Mesothelial cell of epicardium (in vitro differentiated cells): ENCODE results near the gene PDE7B. TPM values are rescaled to one million over a fixed set of nuclear protein-coding genes. Genes with fewer than 3 reads are reported as not detected.
A peak's percentile ranks its signal among the peaks of the same experiment; 100 is the strongest.

Source experiments
- DNase-seq, 2 experiments: peaks; one replicate each; pipeline ENCODE4 v3.0.0; 2021; ENCODE audit warnings: low spot score in 2 of 2; ENCODE audit not compliant: unreplicated experiment in 2 of 2
- H3K27ac Mint-ChIP-seq: 2 replicates; pipeline ENCODE4 v1.8.0; 2021; ENCODE audit warnings: mixed read lengths
- H3K27me3 Mint-ChIP-seq: 2 replicates; pipeline ENCODE4 v1.8.0; 2021; ENCODE audit warnings: low read depth, mixed read lengths
- H3K36me3 Mint-ChIP-seq: 2 replicates; pipeline ENCODE4 v1.8.0; 2021; ENCODE audit warnings: mixed read lengths
- H3K4me1 Mint-ChIP-seq: 2 replicates; pipeline ENCODE4 v1.8.0; 2021; ENCODE audit warnings: mixed read lengths
- H3K4me3 Mint-ChIP-seq: 2 replicates; pipeline ENCODE4 v1.8.0; 2021; ENCODE audit warnings: mild to moderate bottlenecking, moderate library complexity, mixed read lengths
- H3K9me3 Mint-ChIP-seq: 2 replicates; pipeline ENCODE4 v1.8.0; 2021; ENCODE audit warnings: mixed read lengths
- CTCF ChIP-seq: fragments of 200-600 bp; sonication (generic); IDR thresholded peaks from one replicate; pipeline ENCODE4 v1.5.0; 2021; ENCODE audit warnings: antibody characterized with exemption; ENCODE audit not compliant: unreplicated experiment
- total RNA-seq: library from RNA; stranded (reverse); gene quantifications from 3 replicates; pipeline ENCODE4 v1.2.1, GENCODE V29; 2021

The PDE7B gene
- total RNA-seq, 1 donor from 2014 or later = 18.2 TPM

GRCh38 chr6:135940616-135941167, 89.2 kb downstream of the PDE7B start:
- Mint-ChIP-seq H3K36me3 (no peaks in the 10 kb centered on the region), H3K4me1 (peaks cover 41% of the 10 kb centered on the region), H3K27ac (no peak overlapping the region), H3K27me3 (no peaks in the 10 kb centered on the region), H3K4me3 (no peak overlapping the region), H3K9me3 (no peaks in the 10 kb centered on the region)
- DNase-seq = no peak
- TF ChIP-seq CTCF = no peak

GRCh38 chr6:135941275-135942025, 89.9 kb downstream of the PDE7B start:
- no peak for DNase-seq
- H3K36me3 Mint-ChIP-seq = no peaks in the 10 kb centered on the region
- H3K27me3 Mint-ChIP-seq = no peaks in the 10 kb centered on the region
- no peak overlapping the region for H3K4me3 Mint-ChIP-seq
- no peaks in the 10 kb centered on the region for H3K9me3 Mint-ChIP-seq
- no peak for TF ChIP-seq CTCF
- no peak overlapping the region for H3K27ac Mint-ChIP-seq
- H3K4me1 Mint-ChIP-seq = peaks cover 35% of the 10 kb centered on the region

GRCh38 chr6:135944120-135944519, 92.6 kb downstream of the PDE7B start:
- H3K4me3 Mint-ChIP-seq = no peak overlapping the region
- peaks cover 34% of the 10 kb centered on the region for H3K4me1 Mint-ChIP-seq
- H3K27me3 Mint-ChIP-seq = peaks cover under 1% of the 10 kb centered on the region
- H3K36me3 Mint-ChIP-seq = no peaks in the 10 kb centered on the region
- no peaks in the 10 kb centered on the region for H3K9me3 Mint-ChIP-seq
- TF ChIP-seq CTCF = no peak
- no peak for DNase-seq
- no peak overlapping the region for H3K27ac Mint-ChIP-seq

- peaks cover 14% of the 10 kb centered on the region for H3K4me1 Mint-ChIP-seq
Observed at GRCh38 chr6:135946674-135947073, 95.2 kb downstream of the PDE7B start.

GRCh38 chr6:135950669-135951068, 99.2 kb downstream of the PDE7B start:
- DNase-seq = no peak
- H3K27me3 Mint-ChIP-seq = peaks cover 6% of the 10 kb centered on the region
- no peak overlapping the region for H3K27ac Mint-ChIP-seq
- H3K4me3 Mint-ChIP-seq = no peak overlapping the region
- H3K4me1 Mint-ChIP-seq = peaks cover 14% of the 10 kb centered on the region
- no peaks in the 10 kb centered on the region for H3K9me3 Mint-ChIP-seq
- no peak for TF ChIP-seq CTCF
- H3K36me3 Mint-ChIP-seq = no peaks in the 10 kb centered on the region

More at GRCh38 chr6:135946674-135947073, 95.2 kb downstream of the PDE7B start:
- Mint-ChIP-seq H3K27me3 (peaks cover 6% of the 10 kb centered on the region), H3K4me3 (no peak overlapping the region), H3K27ac (peak overlapping the region; percentile 22), H3K36me3 (no peaks in the 10 kb centered on the region), H3K9me3 (no peaks in the 10 kb centered on the region)
- no peak for TF ChIP-seq CTCF
- no peak for DNase-seq
